PC-3 (cell line): ENCODE data around the gene SNRNP25. TPM values are rescaled to one million over a fixed set of nuclear protein-coding genes. Genes with fewer than 3 reads are reported as not detected.

Experiments
- ATAC-seq: fragments of 200-7000 bp; cut with Tn5 transposase; 2 replicates; pipeline ENCODE4 v1.9.1; 2020; ENCODE audit warnings: mild to moderate bottlenecking, moderate library complexity
- BruUV-seq: library from RNA; stranded (reverse); fragments of 400-500 nt; replicated peaks from 2 replicates; lab custom pipeline; 2021; lab: Mats Ljungman, UMichigan
- CTCF ChIA-PET: fragments of 300-600 bp; sonication (Branson Sonifier 250); formaldehyde crosslinking; loops from one replicate; lab custom pipeline; 2022; ENCODE audit warnings: antibody characterized with exemption; lab: Charles Lee
- POLR2A ChIA-PET: fragments of 300-600 bp; sonication (Branson Sonifier 250); formaldehyde crosslinking; loops from one replicate; lab custom pipeline; 2022; ENCODE audit warnings: antibody characterized with exemption; ENCODE audit not compliant: unreplicated experiment; lab: Charles Lee
- DNase-seq: peaks from one replicate; pipeline ENCODE4 v3.0.0-alpha.2; 2015
- H2AFZ ChIP-seq: fragments of 300-600 bp; sonication (generic); 2 replicates; pipeline ENCODE4 v1.6.0; 2016; ENCODE audit warnings: antibody characterized with exemption, low read length
- H3F3A ChIP-seq: fragments of 300-600 bp; sonication (generic); one replicate; pipeline ENCODE4 v1.6.0; 2017; ENCODE audit warnings: antibody characterized with exemption, low read length, control low read depth, mild to moderate bottlenecking; ENCODE audit not compliant: unreplicated experiment
- H3K27ac ChIP-seq: fragments of 300-600 bp; sonication (generic); 2 replicates; pipeline ENCODE4 v1.5.1; 2016; ENCODE audit warnings: mild to moderate bottlenecking, low read length
- H3K27me3 ChIP-seq: fragments of 300-600 bp; sonication (generic); 2 replicates; pipeline ENCODE4 v1.6.1; 2016; ENCODE audit warnings: low read length, mixed read lengths
- H3K36me3 ChIP-seq: fragments of 300-600 bp; sonication (generic); 2 replicates; pipeline ENCODE4 v1.6.1; 2016; ENCODE audit warnings: low read depth, mixed run types, low read length, mixed read lengths
- H3K4me1 ChIP-seq: fragments of 300-600 bp; sonication (generic); 2 replicates; pipeline ENCODE4 v1.5.1; 2016; ENCODE audit warnings: low read length; ENCODE audit not compliant: insufficient read depth
- H3K4me2 ChIP-seq: fragments of 300-600 bp; sonication (generic); 2 replicates; pipeline ENCODE4 v1.6.0; 2016; ENCODE audit warnings: low read length
- H3K4me3 ChIP-seq: fragments of 300-600 bp; sonication (generic); 2 replicates; pipeline ENCODE4 v1.5.1; 2016; ENCODE audit warnings: mild to moderate bottlenecking, low read length, mixed read lengths
- H3K79me2 ChIP-seq: fragments of 300-600 bp; sonication (generic); 2 replicates; pipeline ENCODE4 v1.6.1; 2017; ENCODE audit warnings: low read length, mixed read lengths
- H3K9ac ChIP-seq: fragments of 300-600 bp; sonication (generic); 2 replicates; pipeline ENCODE4 v1.6.0; 2016; ENCODE audit warnings: mild to moderate bottlenecking, low read length
- H3K9me2 ChIP-seq: fragments of 300-600 bp; sonication (generic); replicated peaks from 2 replicates; pipeline ENCODE4 v1.6.1; 2016; ENCODE audit warnings: mixed run types, low read length, mixed read lengths
- H3K9me3 ChIP-seq: fragments of 300-600 bp; sonication (generic); 2 replicates; pipeline ENCODE4 v1.6.1; 2016; ENCODE audit warnings: low read length, mixed read lengths
- H4K20me1 ChIP-seq: fragments of 300-600 bp; sonication (generic); 2 replicates; pipeline ENCODE4 v1.6.1; 2016; ENCODE audit warnings: low read length, mixed read lengths
- EZH2 ChIP-seq: fragments of 300-600 bp; sonication (generic); IDR thresholded peaks from one replicate; pipeline ENCODE4 v1.6.1; 2017; ENCODE audit warnings: antibody characterized with exemption, mild to moderate bottlenecking, low read length; ENCODE audit not compliant: unreplicated experiment
- EZH2phosphoT487 ChIP-seq: fragments of 300-600 bp; sonication (generic); IDR thresholded peaks from 2 replicates; pipeline ENCODE4 v1.6.1; 2018; ENCODE audit warnings: mild to moderate bottlenecking, antibody characterized with exemption, low read length, borderline replicate concordance
- intact Hi-C: fragments of 100-400 bp; cut with micrococcal nuclease; formaldehyde crosslinking; loops from 2 replicates; pipeline ENCODE4 v1.9.0; 2023
- total RNA-seq: library from RNA; depleted of rRNA; stranded (reverse); fragments of >200 nt; gene quantifications from 2 replicates; pipeline ENCODE4 v1.2.3, GENCODE V29; 2014
- TF ChIP-seq, protein P1 (sequence below): fragments of 300-600 bp; sonication (generic); conservative IDR thresholded peaks from 2 replicates; pipeline ENCODE4 v1.5.1; 2017; ENCODE audit warnings: antibody characterized with exemption, low read depth, mild to moderate bottlenecking, low read length

The SNRNP25 gene
- total RNA-seq, 1 experiment from 2014 or later, result 45.8 TPM

DNA sequence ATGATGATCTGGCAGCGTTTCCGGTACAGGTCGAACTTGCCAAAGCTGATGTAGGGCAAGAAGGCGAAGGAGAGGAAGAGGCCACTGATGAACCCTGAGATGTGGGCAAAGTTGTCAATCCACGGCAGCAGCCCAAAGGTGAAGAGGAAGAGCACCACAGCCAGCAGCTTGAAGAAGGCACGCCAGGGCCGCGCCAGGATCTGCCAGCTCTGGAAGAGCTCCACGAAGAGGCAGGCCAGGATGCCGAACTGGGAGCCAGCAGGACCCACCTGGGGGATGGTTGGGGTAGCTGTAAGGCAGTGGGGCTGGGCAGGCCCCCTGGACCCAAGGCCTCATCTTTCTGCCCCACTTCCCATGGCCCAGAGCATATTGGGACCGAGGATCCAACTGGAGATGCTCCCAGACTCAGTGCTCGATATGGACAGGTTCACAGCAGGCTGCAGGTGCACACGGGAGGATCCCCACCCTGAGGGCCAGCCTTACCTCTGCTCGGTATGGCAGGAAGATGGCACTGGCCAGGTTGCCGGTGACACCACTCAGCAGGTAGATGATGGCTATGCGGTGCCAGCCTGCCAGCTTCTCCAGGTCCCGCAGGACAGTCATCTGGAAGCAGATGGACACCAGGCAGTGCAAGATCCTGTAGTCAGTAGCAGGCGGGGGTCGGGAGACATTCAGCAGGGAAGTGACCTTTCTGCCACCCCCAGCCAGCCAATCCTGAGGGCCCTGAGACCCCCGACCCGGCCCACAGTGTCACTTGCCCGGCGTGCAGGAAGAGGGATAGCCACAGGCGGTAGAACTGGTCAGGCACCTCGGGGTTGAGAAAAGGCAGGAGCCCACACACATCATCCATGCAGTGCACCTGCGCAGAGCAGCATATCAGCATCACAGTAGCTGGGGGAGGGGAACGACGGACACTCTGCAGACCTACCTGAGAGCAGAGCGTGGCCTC lies 5.1 kb downstream of the SNRNP25 start:
- BruUV-seq, result no TSS peak
- Histone ChIP-seq H3K79me2 (peaks cover 15% of the 10 kb centered on the region), H4K20me1 (no peaks in the 10 kb centered on the region), H3K4me1 (no peaks in the 10 kb centered on the region), H3F3A (no peaks in the 10 kb centered on the region), H3K9me3 (no peaks in the 10 kb centered on the region), H3K27ac (no peak overlapping the region), H3K27me3 (no peaks in the 10 kb centered on the region), H3K4me3 (no peak overlapping the region), H3K36me3 (no peaks in the 10 kb centered on the region; the same call in 1 of the 2 replicates), H3K9me2 (no peaks in the 10 kb centered on the region), H3K9ac (no peak overlapping the region), H2AFZ (no peak overlapping the region), H3K4me2 (no peak overlapping the region)
- intact Hi-C loops, result no loop called here
- ChIA-PET POLR2A (no interaction called here), CTCF (no interaction called here)
- ATAC-seq (no peak), DNase-seq (no peak)
- TF ChIP-seq, protein P1, sequence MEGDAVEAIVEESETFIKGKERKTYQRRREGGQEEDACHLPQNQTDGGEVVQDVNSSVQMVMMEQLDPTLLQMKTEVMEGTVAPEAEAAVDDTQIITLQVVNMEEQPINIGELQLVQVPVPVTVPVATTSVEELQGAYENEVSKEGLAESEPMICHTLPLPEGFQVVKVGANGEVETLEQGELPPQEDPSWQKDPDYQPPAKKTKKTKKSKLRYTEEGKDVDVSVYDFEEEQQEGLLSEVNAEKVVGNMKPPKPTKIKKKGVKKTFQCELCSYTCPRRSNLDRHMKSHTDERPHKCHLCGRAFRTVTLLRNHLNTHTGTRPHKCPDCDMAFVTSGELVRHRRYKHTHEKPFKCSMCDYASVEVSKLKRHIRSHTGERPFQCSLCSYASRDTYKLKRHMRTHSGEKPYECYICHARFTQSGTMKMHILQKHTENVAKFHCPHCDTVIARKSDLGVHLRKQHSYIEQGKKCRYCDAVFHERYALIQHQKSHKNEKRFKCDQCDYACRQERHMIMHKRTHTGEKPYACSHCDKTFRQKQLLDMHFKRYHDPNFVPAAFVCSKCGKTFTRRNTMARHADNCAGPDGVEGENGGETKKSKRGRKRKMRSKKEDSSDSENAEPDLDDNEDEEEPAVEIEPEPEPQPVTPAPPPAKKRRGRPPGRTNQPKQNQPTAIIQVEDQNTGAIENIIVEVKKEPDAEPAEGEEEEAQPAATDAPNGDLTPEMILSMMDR, result no peak
- TF ChIP-seq EZH2, result no peak
- no peak for TF ChIP-seq EZH2phosphoT487

DNA sequence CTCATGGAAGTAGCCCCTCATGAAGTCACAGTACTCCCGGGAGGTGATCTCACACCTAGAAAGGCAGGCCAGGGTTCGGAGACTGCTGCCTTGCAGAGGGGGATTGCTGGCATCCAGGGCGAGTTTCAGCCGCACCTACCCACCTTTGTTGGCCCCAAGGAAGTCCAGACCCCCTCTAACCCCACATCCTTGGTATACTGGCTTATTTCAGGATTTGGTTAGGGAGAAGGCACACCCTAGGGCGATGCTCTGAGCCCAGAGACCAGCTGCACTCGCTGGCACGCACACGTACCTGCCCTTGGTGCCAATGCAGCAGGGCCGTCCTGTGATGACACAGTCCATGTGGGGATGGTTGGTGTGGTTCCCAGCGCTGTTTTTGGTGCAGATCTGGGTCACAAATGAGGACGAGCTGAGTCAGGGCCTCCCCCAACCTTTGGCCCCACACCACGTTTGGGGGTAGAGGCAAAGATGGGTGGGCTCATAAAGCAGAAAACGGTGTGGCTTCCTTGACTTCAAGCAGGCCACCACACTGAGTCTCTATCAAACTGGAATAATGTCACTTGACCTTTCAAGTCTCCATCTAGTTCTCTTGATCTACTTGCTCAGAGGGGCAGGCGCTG lies 5.9 kb downstream of the SNRNP25 start:
- intact Hi-C loops, result no loop called here
- no peak overlapping the region for H3K4me3 ChIP-seq
- DNase-seq, result no peak
- H3K79me2 ChIP-seq, result 0 out of 2 replicates have a peak, but pooled peaks cover 7% of the 10 kb centered on the region
- no peaks in the 10 kb centered on the region for H3K9me2 ChIP-seq
- H3K36me3 ChIP-seq, result no peaks in the 10 kb centered on the region; the same call in 1 of the 2 replicates
- H3K4me2 ChIP-seq, result no peak overlapping the region
- H4K20me1 ChIP-seq, result no peaks in the 10 kb centered on the region
- ATAC-seq, result no peak
- no peaks in the 10 kb centered on the region for H3F3A ChIP-seq
- no peak overlapping the region for H3K27ac ChIP-seq
- TF ChIP-seq, protein P1, result no peak
- TF ChIP-seq EZH2, result no peak
- TF ChIP-seq EZH2phosphoT487, result no peak
- H3K9me3 ChIP-seq, result no peaks in the 10 kb centered on the region
- no peaks in the 10 kb centered on the region for H3K27me3 ChIP-seq
- no peak overlapping the region for H3K9ac ChIP-seq
- H3K4me1 ChIP-seq, result no peaks in the 10 kb centered on the region
- no peak overlapping the region for H2AFZ ChIP-seq
- ChIA-PET CTCF (no interaction called here), POLR2A (no interaction called here)
- BruUV-seq, result no TSS peak

DNA sequence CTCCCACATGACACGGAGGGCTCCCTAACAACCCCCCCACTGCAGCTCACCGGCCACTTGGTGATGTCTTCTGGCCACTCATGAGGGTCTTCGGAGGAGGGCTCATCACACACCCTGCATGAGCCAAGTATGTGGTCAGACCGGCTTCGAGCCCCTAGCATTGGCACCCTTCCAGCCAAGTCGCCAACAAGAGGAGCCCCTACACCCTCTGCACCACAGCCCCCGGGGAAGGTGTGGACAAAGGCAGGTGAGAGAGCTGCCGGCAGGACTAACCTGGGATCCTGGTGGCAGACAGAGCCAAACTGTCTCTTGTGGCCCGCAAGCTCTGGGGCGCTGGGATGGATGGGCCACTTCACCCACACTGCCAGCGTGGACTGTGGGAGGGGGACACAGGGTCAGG lies 6.5 kb downstream of the SNRNP25 start:
- Histone ChIP-seq H3K9me3 (no peaks in the 10 kb centered on the region), H3F3A (no peaks in the 10 kb centered on the region), H3K4me1 (no peaks in the 10 kb centered on the region), H3K4me3 (no peak overlapping the region), H3K36me3 (no peaks in the 10 kb centered on the region; the same call in 1 of the 2 replicates), H3K27ac (no peak overlapping the region), H3K4me2 (no peak overlapping the region), H3K79me2 (0 out of 2 replicates have a peak, but pooled peaks cover under 1% of the 10 kb centered on the region), H3K9ac (no peak overlapping the region), H3K9me2 (no peaks in the 10 kb centered on the region), H3K27me3 (no peaks in the 10 kb centered on the region), H4K20me1 (no peaks in the 10 kb centered on the region), H2AFZ (no peak overlapping the region)
- BruUV-seq, result no TSS peak
- TF ChIP-seq EZH2 (no peak), EZH2phosphoT487 (no peak)
- TF ChIP-seq, protein P1, result no peak
- DNase-seq (no peak), ATAC-seq (no peak)
- CTCF ChIA-PET, result no interaction called here
- intact Hi-C loops, result no loop called here
- POLR2A ChIA-PET, result no interaction called here
